Measurements from ENCODE around the gene EIF1AX. TPM values are rescaled to one million over a fixed set of nuclear protein-coding genes. Genes with fewer than 3 reads are reported as not detected.
A peak's percentile ranks its signal among the peaks of the same experiment; 100 is the strongest.

The EIF1AX gene
- total and polyA plus RNA-seq, 9 of the 15 experiments (the other 6 are each of a cell fraction or from before 2014, with no cell fraction given), result 54.2 to 178 (median 73.5) TPM

DNA sequence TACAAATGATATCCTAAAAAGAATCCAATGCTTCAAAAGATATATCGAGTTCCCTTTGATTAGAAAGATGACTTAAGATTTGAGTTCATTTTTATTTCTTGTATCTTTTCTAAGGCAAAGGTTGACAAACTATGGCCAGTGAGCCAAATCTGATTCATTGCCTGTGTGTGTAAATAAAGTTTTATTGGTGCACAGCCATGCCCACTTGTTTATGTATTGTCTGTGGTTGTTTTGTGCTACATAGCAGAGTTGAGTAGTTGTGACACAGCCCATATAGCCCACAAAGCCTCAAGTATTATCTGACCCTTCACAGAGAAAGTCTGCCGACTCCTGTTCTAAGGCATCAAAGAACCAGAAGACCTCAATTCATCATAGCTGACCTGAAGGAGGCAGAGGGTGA lies 32.2 kb upstream of the EIF1AX start:
- no peak for TF ChIP-seq ZNF717 (CRISPR knock-in tag; IDR thresholded peaks at IDR 0.05)
- TF ChIP-seq, protein P1, sequence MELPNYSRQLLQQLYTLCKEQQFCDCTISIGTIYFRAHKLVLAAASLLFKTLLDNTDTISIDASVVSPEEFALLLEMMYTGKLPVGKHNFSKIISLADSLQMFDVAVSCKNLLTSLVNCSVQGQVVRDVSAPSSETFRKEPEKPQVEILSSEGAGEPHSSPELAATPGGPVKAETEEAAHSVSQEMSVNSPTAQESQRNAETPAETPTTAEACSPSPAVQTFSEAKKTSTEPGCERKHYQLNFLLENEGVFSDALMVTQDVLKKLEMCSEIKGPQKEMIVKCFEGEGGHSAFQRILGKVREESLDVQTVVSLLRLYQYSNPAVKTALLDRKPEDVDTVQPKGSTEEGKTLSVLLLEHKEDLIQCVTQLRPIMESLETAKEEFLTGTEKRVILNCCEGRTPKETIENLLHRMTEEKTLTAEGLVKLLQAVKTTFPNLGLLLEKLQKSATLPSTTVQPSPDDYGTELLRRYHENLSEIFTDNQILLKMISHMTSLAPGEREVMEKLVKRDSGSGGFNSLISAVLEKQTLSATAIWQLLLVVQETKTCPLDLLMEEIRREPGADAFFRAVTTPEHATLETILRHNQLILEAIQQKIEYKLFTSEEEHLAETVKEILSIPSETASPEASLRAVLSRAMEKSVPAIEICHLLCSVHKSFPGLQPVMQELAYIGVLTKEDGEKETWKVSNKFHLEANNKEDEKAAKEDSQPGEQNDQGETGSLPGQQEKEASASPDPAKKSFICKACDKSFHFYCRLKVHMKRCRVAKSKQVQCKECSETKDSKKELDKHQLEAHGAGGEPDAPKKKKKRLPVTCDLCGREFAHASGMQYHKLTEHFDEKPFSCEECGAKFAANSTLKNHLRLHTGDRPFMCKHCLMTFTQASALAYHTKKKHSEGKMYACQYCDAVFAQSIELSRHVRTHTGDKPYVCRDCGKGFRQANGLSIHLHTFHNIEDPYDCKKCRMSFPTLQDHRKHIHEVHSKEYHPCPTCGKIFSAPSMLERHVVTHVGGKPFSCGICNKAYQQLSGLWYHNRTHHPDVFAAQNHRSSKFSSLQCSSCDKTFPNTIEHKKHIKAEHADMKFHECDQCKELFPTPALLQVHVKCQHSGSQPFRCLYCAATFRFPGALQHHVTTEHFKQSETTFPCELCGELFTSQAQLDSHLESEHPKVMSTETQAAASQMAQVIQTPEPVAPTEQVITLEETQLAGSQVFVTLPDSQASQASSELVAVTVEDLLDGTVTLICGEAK (IDR thresholded peaks at IDR 0.05), result peak; percentile 85
- TF ChIP-seq, protein P1 (CRISPR knock-in tag; IDR thresholded peaks at IDR 0.05), result peak; percentile 57; the same call in 1 of the 2 replicates
- Histone ChIP-seq H3K9ac (ENCODE audit: insufficient read depth in 1 of 2, low read depth in 2 of 2, low read length in 2 of 2) (no peak overlapping the region), H3K9me1 (ENCODE audit: control insufficient read depth, insufficient read depth, low read length) (no peaks in the 10 kb centered on the region), H3K27me3 (ENCODE audit: control insufficient read depth in 2 of 2, insufficient read depth in 2 of 2, low read length in 2 of 2) (no peaks in the 10 kb centered on the region), H3K4me2 (ENCODE audit: insufficient read depth, low read length) (no peak overlapping the region), H3K4me1 (replicated peaks in 1 of 2; ENCODE audit: control insufficient read depth in 2 of 2, insufficient read depth in 2 of 2, low read length in 2 of 2) (no peaks in the 10 kb centered on the region), H3K9me3 (replicated peaks; ENCODE audit: control insufficient read depth, insufficient read depth, low read depth, low read length) (no peaks in the 10 kb centered on the region), H2AFZ (ENCODE audit: low read depth, low read length) (no peak overlapping the region), H3K36me3 (ENCODE audit: control insufficient read depth, insufficient read depth, low read length) (peaks cover 71% of the 10 kb centered on the region; the same call in 2 of the 3 replicates), H3K79me2 (ENCODE audit: control insufficient read depth, insufficient read depth, low read length) (no peaks in the 10 kb centered on the region), H3K4me3 (no peak overlapping the region), H3K27ac (ENCODE audit: extremely low read depth, low read depth, low read length) (no peak overlapping the region), H4K20me1 (replicated peaks; ENCODE audit: control insufficient read depth, insufficient read depth, low read length) (no peaks in the 10 kb centered on the region)
- no TSS peak for BruUV-seq (replicated peaks)
- ATAC-seq (no peak), DNase-seq (ENCODE audit: extremely low read depth in 1 of 4, low spot score in 3 of 4) (no peak), FAIRE-seq (no peak)
- intact Hi-C loops (cut with micrococcal nuclease), result no loop called here
- in situ Hi-C loops (cut with MboI), result no loop called here
- 94% methylated on average over 2 of the region's 2 CpGs for WGBS (ENCODE audit: insufficient coverage, low coverage, missing lambda C conversion rate)
- POLR2A ChIA-PET, result no interaction called here
- CTCF ChIA-PET (ENCODE audit: low intra/inter-chr PET ratio), result no interaction called here
